22Rv1 (cell line): ENCODE data around the gene NIPAL1.

Experiments used
- H3K27ac ChIP-seq: fragments of 450-650 bp; 2 replicates; pipeline ENCODE4 v1.5.1; 2017
- ZFX ChIP-seq: fragments of 450-650 bp; IDR thresholded peaks from 2 replicates; pipeline ENCODE4 v1.6.1; 2017; ENCODE audit warnings: antibody characterized with exemption, borderline replicate concordance
- TF ChIP-seq, protein P1 (sequence below): fragments of 450-650 bp; IDR thresholded peaks from 2 replicates; pipeline ENCODE4 v1.5.1; 2017; ENCODE audit warnings: mild to moderate bottlenecking

NIPAL1 gene

DNA sequence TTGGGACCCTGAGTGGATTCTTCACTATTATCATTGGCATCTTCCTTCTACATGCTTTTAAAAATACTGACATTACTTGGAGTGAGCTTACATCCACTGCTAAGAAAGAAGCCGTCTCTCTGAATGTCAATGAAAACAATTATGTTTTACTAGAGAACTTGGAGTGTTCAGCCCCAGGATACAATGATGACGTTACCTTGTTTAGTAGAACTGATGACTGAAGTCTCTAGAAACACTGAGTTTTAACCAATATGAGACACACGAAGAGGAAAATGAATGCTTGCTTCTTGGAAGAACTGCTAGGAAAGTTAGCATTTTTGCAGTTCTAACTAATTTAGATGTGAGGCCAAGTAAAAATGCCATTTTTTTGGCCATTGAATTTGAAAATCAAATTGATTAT is 19.4 kb downstream of the NIPAL1 start:
- TF ChIP-seq, protein P1, sequence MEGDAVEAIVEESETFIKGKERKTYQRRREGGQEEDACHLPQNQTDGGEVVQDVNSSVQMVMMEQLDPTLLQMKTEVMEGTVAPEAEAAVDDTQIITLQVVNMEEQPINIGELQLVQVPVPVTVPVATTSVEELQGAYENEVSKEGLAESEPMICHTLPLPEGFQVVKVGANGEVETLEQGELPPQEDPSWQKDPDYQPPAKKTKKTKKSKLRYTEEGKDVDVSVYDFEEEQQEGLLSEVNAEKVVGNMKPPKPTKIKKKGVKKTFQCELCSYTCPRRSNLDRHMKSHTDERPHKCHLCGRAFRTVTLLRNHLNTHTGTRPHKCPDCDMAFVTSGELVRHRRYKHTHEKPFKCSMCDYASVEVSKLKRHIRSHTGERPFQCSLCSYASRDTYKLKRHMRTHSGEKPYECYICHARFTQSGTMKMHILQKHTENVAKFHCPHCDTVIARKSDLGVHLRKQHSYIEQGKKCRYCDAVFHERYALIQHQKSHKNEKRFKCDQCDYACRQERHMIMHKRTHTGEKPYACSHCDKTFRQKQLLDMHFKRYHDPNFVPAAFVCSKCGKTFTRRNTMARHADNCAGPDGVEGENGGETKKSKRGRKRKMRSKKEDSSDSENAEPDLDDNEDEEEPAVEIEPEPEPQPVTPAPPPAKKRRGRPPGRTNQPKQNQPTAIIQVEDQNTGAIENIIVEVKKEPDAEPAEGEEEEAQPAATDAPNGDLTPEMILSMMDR, result no peak
- no peak for TF ChIP-seq ZFX
- H3K27ac ChIP-seq, result no peak overlapping the region

DNA sequence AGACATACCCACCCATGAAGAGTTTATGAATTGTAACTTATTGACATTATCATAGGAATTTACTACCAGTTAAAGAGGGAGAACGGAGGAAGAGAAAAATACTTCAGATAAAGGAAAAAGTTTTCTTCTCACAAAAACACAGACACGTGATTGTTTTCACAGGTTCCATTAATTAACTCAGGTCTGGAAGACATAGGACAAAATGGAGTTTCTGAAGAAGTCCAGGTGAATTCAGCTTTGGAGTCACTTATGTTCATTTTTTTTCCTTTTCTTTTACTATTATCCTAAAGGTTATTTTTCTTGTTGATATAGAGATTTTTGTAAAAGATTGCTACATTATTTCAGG is 20.5 kb downstream of the NIPAL1 start:
- H3K27ac ChIP-seq, result no peak overlapping the region
- TF ChIP-seq, protein P1, result no peak
- no peak for TF ChIP-seq ZFX

DNA sequence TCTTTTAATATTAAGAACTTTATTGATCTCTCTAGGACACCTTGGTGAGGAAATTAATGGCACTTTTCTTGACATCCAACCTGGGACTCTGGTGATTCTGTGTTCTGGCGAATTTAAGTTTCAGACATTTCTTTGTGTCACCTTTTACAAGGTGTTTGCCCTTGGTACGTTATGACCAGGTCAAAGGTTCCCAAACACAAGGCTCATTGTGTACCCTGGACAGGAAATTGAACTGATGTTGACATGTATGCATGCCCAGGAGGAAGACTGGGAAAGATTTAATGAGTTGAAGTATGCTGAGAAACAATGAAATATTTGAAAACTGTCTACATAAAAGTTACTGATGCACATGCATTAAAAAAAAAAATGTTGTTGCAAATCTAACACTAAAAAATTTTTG is 22.1 kb downstream of the NIPAL1 start:
- H3K27ac ChIP-seq, result no peak overlapping the region
- no peak for TF ChIP-seq ZFX

GRCh38 chr4:48039561-48039960 is 23.0 kb downstream of the NIPAL1 start:
- H3K27ac ChIP-seq, result no peak overlapping the region

GRCh38 chr4:48041535-48042137 is 25.1 kb downstream of the NIPAL1 start:
- H3K27ac ChIP-seq, result no peak overlapping the region
- no peak for TF ChIP-seq ZFX
- TF ChIP-seq, protein P1, result no peak

More at GRCh38 chr4:48039561-48039960, 23.0 kb downstream of the NIPAL1 start:
- TF ChIP-seq, protein P1, result no peak
- no peak for TF ChIP-seq ZFX

DNA sequence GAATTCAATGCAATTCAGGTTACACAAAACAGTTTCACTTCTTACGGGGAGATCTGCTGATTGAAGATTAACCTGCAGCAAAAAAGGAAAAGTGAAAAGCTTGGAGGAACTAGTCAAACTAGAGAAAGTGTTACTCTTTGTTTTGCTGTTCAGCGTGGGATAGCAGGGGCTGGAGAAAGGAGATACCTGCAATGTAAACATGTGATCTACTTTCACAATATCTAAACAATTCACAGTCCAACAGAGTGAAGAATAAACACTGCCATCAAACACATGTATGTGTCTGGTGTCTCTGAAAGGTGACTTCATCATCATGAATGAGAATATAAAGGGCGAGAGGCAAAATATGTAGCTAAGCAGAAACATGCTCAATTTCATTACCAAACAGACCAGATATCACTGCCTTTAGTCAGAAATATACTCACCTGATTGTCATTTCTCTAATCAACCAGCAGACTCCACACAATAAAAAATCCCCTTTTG is 26.4 kb downstream of the NIPAL1 start:
- no peak overlapping the region for H3K27ac ChIP-seq
- no peak for TF ChIP-seq ZFX
- TF ChIP-seq, protein P1, result no peak

- H3K27ac ChIP-seq, result no peak overlapping the region
- TF ChIP-seq, protein P1, result no peak
- no peak for TF ChIP-seq ZFX
Measured at GRCh38 chr4:48043504-48043903, 26.9 kb downstream of the NIPAL1 start.

GRCh38 chr4:48044298-48044697 is 27.7 kb downstream of the NIPAL1 start:
- no peak overlapping the region for H3K27ac ChIP-seq
- no peak for TF ChIP-seq ZFX
- TF ChIP-seq, protein P1, result no peak
